HG02973 (cell line): Measurements from ENCODE around the gene GRXCR2.
"Not testable (repeated sequence)": the region's sequence is repeated elsewhere in the genome, so short reads cannot be mapped to it uniquely, and the experiment has no call there.

Experiments
- ATAC-seq: cut with Tn5 transposase; IDR thresholded peaks from one replicate; pipeline ENCODE4 v1.9.1; 2021; ENCODE audit warnings: moderate library complexity; ENCODE audit not compliant: unreplicated experiment

GRXCR2 gene

GRCh38 chr5:145887976-145888574, 15.3 kb upstream of the GRXCR2 start:
- ATAC-seq = no peak

- ATAC-seq = no peak
Measured at GRCh38 chr5:145887217-145887616, 14.4 kb upstream of the GRXCR2 start.

GRCh38 chr5:145874765-145875164, 2.0 kb upstream of the GRXCR2 start:
- ATAC-seq = no peak

GRCh38 chr5:145872486-145872885, 328 bp downstream of the GRXCR2 start:
- ATAC-seq = no peak

- no peak for ATAC-seq
Measured at GRCh38 chr5:145869753-145870152, 3.1 kb downstream of the GRXCR2 start.

GRCh38 chr5:145867806-145868205, 5.0 kb downstream of the GRXCR2 start:
- ATAC-seq = no peak

- not testable (repeated sequence) for ATAC-seq
Measured at GRCh38 chr5:145864432-145864831, 8.4 kb downstream of the GRXCR2 start.

- ATAC-seq = no peak
Measured at GRCh38 chr5:145863003-145863402, 9.8 kb downstream of the GRXCR2 start.

GRCh38 chr5:145859897-145860296, 12.9 kb downstream of the GRXCR2 start:
- ATAC-seq = no peak

- no peak for ATAC-seq
Measured at GRCh38 chr5:145859453-145859852, 13.4 kb downstream of the GRXCR2 start.

- ATAC-seq = no peak
Measured at GRCh38 chr5:145858959-145859358, 13.9 kb downstream of the GRXCR2 start.

GRCh38 chr5:145856285-145856818, 16.5 kb downstream of the GRXCR2 start:
- peak; percentile 50 for ATAC-seq

GRCh38 chr5:145855763-145856267, 17.0 kb downstream of the GRXCR2 start:
- no peak for ATAC-seq

GRCh38 chr5:145854651-145855258, 18.1 kb downstream of the GRXCR2 start:
- ATAC-seq = no peak

GRCh38 chr5:145853781-145854376, 18.9 kb downstream of the GRXCR2 start:
- no peak for ATAC-seq

GRCh38 chr5:145852990-145853389, 19.8 kb downstream of the GRXCR2 start:
- ATAC-seq = no peak

- no peak for ATAC-seq
Measured at GRCh38 chr5:145848854-145849253, 24.0 kb downstream of the GRXCR2 start.

GRCh38 chr5:145847499-145848497, 25.0 kb downstream of the GRXCR2 start:
- ATAC-seq = no peak

GRCh38 chr5:145846081-145846480, 26.7 kb downstream of the GRXCR2 start:
- no peak for ATAC-seq

GRCh38 chr5:145841299-145841698, 31.5 kb downstream of the GRXCR2 start:
- ATAC-seq = no peak
